ENCODE data around the gene METTL17. TPM values are rescaled to one million over a fixed set of nuclear protein-coding genes. Genes with fewer than 3 reads are reported as not detected.

Gene METTL17
- total and polyA plus RNA-seq, 2 of the 8 experiments (the other 6 are each of a cell fraction or from before 2014, with no cell fraction given): 73.8 to 138 TPM

DNA sequence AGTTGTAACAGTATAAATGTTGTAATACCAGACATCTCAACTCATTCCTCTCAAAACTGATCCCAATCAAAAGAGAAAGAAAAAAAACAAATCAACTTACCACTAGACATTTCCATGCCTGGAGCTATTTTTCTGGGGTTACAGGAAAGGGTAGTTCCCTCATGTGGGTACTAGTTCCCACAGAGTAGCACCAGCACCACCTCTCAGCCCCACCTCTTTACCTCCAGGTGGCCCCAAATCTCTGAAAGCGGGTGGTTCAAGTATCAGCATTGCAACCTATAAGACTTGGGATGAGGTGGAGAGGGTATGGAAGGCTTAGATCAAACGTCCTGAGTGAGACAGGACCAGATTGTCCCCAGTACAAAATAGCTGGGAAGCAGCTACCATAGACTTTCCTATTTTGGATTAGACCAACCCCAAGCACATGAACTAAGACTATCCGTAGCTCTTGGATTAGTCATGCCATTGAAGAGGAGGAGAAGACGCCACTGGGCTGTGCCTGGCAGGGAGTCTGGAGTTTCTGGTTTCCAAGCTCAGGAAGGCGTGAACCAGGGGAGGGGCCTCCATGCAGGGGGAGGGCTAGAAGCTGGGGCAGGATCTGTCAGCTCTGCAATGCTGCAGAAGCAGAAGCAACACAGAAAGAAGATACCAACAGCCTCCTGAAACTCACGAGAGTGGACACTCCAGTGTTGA, 9.0 kb downstream of the METTL17 start, which contains the start of gene SLC39A2:
SLC39A2 (plus strand) TSS at position 620 of the 693 bp plus-strand sequence. CDS start 154 bp downstream, outside the sequence.
- Histone ChIP-seq H3K56ac (replicated peaks; ENCODE audit: insufficient read length, low read depth, low read length) (no peak within 1 kb of the TSS), H3K4me1 (replicated peaks in 1 of 4; ENCODE audit: control insufficient read depth in 3 of 4, insufficient read depth in 4 of 4, low read length in 3 of 4) (peaks cover 2 to 6% (median 5%) of the 10 kb centered on the region in 4 experiments; a peak in 5 of 7 replicates), H3K4me3 (ENCODE audit: extremely low read depth in 1 of 4, insufficient read depth in 2 of 4, low read depth in 3 of 4, low read length in 4 of 4) (peak within 1 kb of the TSS in 1 of 4 experiments; percentile 9; a peak in 1 of 8 replicates), H3K4ac (replicated peaks; ENCODE audit: insufficient read length, low read depth, low read length) (no peak within 1 kb of the TSS), H3K36me3 (ENCODE audit: control insufficient read depth in 2 of 4, insufficient read depth in 4 of 4, low read length in 3 of 4) (peaks cover 19 to 31% (median 25%) of the 10 kb centered on the region in 4 experiments), H4K20me1 (replicated peaks in 1 of 2; ENCODE audit: control insufficient read depth in 1 of 2, insufficient read depth in 2 of 2, low read length in 2 of 2) (peaks cover 0 to 2% of the 10 kb centered on the region in 2 experiments), H4K91ac (replicated peaks; ENCODE audit: insufficient read length, low read length) (no peak within 1 kb of the TSS), H3K79me1 (ENCODE audit: low read depth, low read length) (no peaks in the 10 kb centered on the region), H3K27me3 (replicated peaks in 1 of 4; ENCODE audit: control insufficient read depth in 3 of 4, extremely low read depth in 1 of 4, insufficient read depth in 3 of 4, low read length in 3 of 4) (no peaks in the 10 kb centered on the region), H3K14ac (ENCODE audit: insufficient read length) (no peak within 1 kb of the TSS), H2AFZ (ENCODE audit: low read length) (peak within 1 kb of the TSS; percentile 54; the same call in 1 of the 2 replicates), H3K27ac (ENCODE audit: low read depth, low read length) (no peak within 1 kb of the TSS), H2BK12ac (ENCODE audit: low read depth, low read length) (no peak within 1 kb of the TSS; the same call in 1 of the 2 replicates), H3K23ac (ENCODE audit: insufficient read length) (no peak within 1 kb of the TSS), H2BK5ac (ENCODE audit: low read depth, low read length) (no peak within 1 kb of the TSS), H4K8ac (ENCODE audit: extremely low read depth, insufficient read depth, low read length) (no peak within 1 kb of the TSS), H2BK15ac (ENCODE audit: low read length) (0 out of 2 replicates have a peak within 1 kb of the TSS, but pooled peaks have one; percentile 76), H2AK5ac (ENCODE audit: low read depth, low read length) (no peak within 1 kb of the TSS), H3K4me2 (ENCODE audit: insufficient read depth in 1 of 2, low read depth in 2 of 2, low read length in 2 of 2) (peak within 1 kb of the TSS; percentile 32 to 55; a peak in 2 of 4 replicates), H3K23me2 (ENCODE audit: low read depth, low read length) (no peaks in the 10 kb centered on the region; the same call in 1 of the 2 replicates), H3K79me2 (ENCODE audit: control insufficient read depth in 1 of 2, insufficient read depth in 2 of 2, low read length in 2 of 2) (no peaks in the 10 kb centered on the region), H4K5ac (ENCODE audit: insufficient read length, low read depth, low read length) (no peak within 1 kb of the TSS), H2BK120ac (replicated peaks; ENCODE audit: low read depth, low read length) (no peak within 1 kb of the TSS), H2BK20ac (ENCODE audit: low read length) (no peak within 1 kb of the TSS), H3K9me3 (ENCODE audit: insufficient read depth in 2 of 2, low read depth in 1 of 2, low read length in 1 of 2) (no peaks in the 10 kb centered on the region), H3K18ac (ENCODE audit: extremely low read depth, low read length) (no peak within 1 kb of the TSS), H3K9ac (replicated peaks in 1 of 4; ENCODE audit: extremely low read depth in 1 of 4, low read depth in 3 of 4, low read length in 3 of 4) (no peak within 1 kb of the TSS)
- TF ChIP-seq ASH2L (IDR thresholded peaks at IDR 0.05; ENCODE audit: low read length) (peak; percentile 20), SP4 (IDR thresholded peaks at IDR 0.05; ENCODE audit: low read length) (no peak)
- DNase-seq (ENCODE audit: low read depth in 1 of 2, low spot score in 2 of 2) (peak in 1 of 2 experiments; percentile 60), FAIRE-seq (peak; percentile 70)
- 48% methylated on average over 6 of the region's 6 CpGs; no CpG with 5 or more reads in 1 of the 2 experiments for WGBS, 2 experiments (ENCODE audit: extremely low coverage in 1 of 2, insufficient coverage in 1 of 2, insufficient read length in 1 of 2, insufficient replicate concordance in 2 of 2, low coverage in 1 of 2, low lambda C conversion rate in 2 of 2, missing lambda C conversion rate in 1 of 2)
- ChIA-PET CTCF (ENCODE audit: partially characterized antibody) (interaction anchor here (0.7 to 10.6 kb wide), 13 partner anchors 14 to 307 kb away, joined by 3 to 117 read pairs (median 4); no protein-coding TSS in a partner anchor), POLR2A (ENCODE audit: partially characterized antibody) (interaction anchor here (0.6 to 1.8 kb wide), 10 partner anchors 10 to 202 kb away, joined by 3 to 5 read pairs (median 4); no protein-coding TSS in a partner anchor)
